RWPE1 (cell line): Measurements from ENCODE around the gene TKT.

Source experiments
- CTCF ChIA-PET: fragments of 350-600 bp; sonication (Branson Sonifier 250); formaldehyde crosslinking; extraction: SDS; loops from one replicate; lab custom pipeline; 2021; lab: Yijun Ruan, JAX
- POLR2A ChIA-PET: fragments of 400-600 bp; formaldehyde crosslinking; extraction: SDS; loops from one replicate; lab custom pipeline; 2020; ENCODE audit warnings: antibody characterized with exemption; ENCODE audit not compliant: low non-redundant PET; lab: Yijun Ruan, JAX
- DNase-seq: peaks from one replicate; pipeline ENCODE4 v3.0.0; 2012; ENCODE audit warnings: low spot score
- H3K27ac ChIP-seq: fragments of 450-650 bp; 2 replicates; pipeline ENCODE4 v1.5.1; 2017
- CTCF ChIP-seq: fragments of 450-650 bp; conservative IDR thresholded peaks from 2 replicates; pipeline ENCODE4 v1.5.1; 2017; ENCODE audit warnings: low read depth, mild to moderate bottlenecking

The TKT gene

DNA sequence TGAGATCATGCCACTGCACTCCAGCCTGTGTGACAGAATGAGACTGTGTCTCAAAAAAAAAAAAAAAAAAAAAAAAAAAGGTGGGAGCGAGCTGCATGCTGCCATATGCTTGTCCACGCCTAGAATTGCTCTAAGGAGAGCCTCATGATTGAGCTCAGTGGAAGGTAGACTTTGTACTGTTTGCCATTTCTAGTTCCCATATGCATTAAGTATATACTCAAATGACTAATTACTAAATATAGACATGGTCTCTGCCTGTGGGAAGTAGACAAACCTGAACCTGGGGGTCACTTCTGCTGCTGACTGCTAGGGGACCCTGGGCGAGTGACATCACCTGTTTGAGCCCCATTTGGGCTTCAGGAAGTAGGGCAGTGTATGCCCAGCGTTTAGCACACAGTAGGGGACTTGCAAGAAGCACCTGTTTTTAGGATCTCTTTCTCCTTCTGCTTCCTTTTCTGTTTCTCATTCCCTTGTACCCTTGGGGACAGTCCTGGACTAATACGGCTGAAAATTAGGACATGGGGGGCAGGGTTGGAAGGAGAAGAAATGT, 67.6 kb downstream of the TKT start:
- POLR2A ChIA-PET, result no interaction called here
- CTCF ChIA-PET, result no interaction called here
- no peak for TF ChIP-seq CTCF
- no peak overlapping the region for H3K27ac ChIP-seq
- DNase-seq, result no peak

- CTCF ChIA-PET, result no interaction called here
- DNase-seq, result no peak
- no peak overlapping the region for H3K27ac ChIP-seq
- POLR2A ChIA-PET, result no interaction called here
- TF ChIP-seq CTCF, result no peak
Observed at GRCh38 chr3:53187430-53187829, 68.4 kb downstream of the TKT start.

DNA sequence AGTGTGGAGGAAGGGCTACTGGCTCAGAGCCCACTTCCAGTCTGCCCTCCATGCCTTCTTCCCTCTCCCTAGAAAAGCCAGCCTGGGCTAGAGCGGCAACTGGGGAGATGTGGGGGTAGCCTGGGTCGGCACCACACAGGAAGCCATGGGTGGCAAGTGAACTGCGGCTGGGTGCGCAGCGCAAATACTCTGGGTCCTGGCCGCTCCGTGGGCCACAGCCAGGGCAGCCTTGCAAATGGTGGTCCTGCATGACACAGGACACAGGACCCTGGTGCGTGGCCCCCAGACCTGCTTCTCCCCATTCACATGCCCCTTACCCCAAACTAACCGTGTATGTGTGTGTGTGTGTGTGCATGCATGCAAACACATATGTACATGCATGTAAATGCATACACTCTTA, 69.1 kb downstream of the TKT start:
- H3K27ac ChIP-seq, result no peak overlapping the region
- ChIA-PET CTCF (no interaction called here), POLR2A (no interaction called here)
- no peak for TF ChIP-seq CTCF
- no peak for DNase-seq

GRCh38 chr3:53185761-53186465, 69.9 kb downstream of the TKT start:
- CTCF ChIA-PET, result no interaction called here
- POLR2A ChIA-PET, result no interaction called here
- H3K27ac ChIP-seq, result no peak overlapping the region
- no peak for DNase-seq
- TF ChIP-seq CTCF, result no peak

DNA sequence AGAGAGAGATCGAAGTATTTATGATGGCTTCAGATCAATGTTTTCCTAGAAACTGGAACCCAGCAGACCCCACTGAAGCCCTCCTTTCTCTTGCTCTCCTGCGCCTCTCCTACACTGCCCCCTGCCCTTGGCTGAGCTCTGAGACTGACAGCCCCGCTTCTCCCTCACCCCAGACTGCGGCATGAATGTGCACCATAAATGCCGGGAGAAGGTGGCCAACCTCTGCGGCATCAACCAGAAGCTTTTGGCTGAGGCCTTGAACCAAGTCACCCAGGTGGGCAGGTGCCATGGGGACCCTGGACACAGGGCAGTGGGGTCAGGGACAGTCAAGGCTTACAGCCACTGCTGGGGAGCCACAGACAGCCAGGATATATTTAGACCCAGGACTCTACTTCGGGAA, 71.1 kb downstream of the TKT start:
- DNase-seq, result no peak

GRCh38 chr3:53183514-53183913, 72.3 kb downstream of the TKT start:
- POLR2A ChIA-PET, result no interaction called here
- CTCF ChIA-PET, result interaction anchor here (0.7 kb wide), 1 partner anchor 102 kb away, joined by 5 read pairs; no protein-coding TSS in a partner anchor
- no peak for DNase-seq

More for the DNA sequence above, 71.1 kb downstream of the TKT start:
- no peak for TF ChIP-seq CTCF
- H3K27ac ChIP-seq, result no peak overlapping the region
- POLR2A ChIA-PET, result no interaction called here
- CTCF ChIA-PET, result interaction anchor here (0.6 kb wide), 1 partner anchor 14 kb away, joined by 3 read pairs; no protein-coding TSS in a partner anchor

More at GRCh38 chr3:53183514-53183913, 72.3 kb downstream of the TKT start:
- no peak overlapping the region for H3K27ac ChIP-seq
- TF ChIP-seq CTCF, result no peak
